BE2C (cell line): ENCODE results near the gene LPCAT3.

ENCODE experiments used
- DNase-seq: peaks from one replicate; pipeline ENCODE4 v3.0.0-alpha.2; 2020
- H3K27me3 ChIP-seq: fragments of 250-450 bp; sonication (Bioruptor Pico); 2 replicates; pipeline ENCODE4 v1.5.1; 2020; ENCODE audit warnings: mild to moderate bottlenecking
- H3K36me3 ChIP-seq: fragments of 250-450 bp; sonication (Bioruptor Pico); 2 replicates; pipeline ENCODE4 v1.5.1; 2020; ENCODE audit warnings: mild to moderate bottlenecking
- H3K4me1 ChIP-seq: fragments of 250-450 bp; sonication (Bioruptor Pico); 2 replicates; pipeline ENCODE4 v1.5.1; 2020
- H3K4me3 ChIP-seq: 2 replicates; pipeline ENCODE4 v1.5.1; 2011; ENCODE audit warnings: low read depth, low read length
- H3K9me3 ChIP-seq: fragments of 250-450 bp; sonication (Bioruptor Pico); 2 replicates; pipeline ENCODE4 v1.5.1; 2020
- CTCF ChIP-seq: IDR thresholded peaks from 2 replicates; pipeline ENCODE4 v1.5.1; 2012; ENCODE audit warnings: mild to moderate bottlenecking, low read depth, low read length

The LPCAT3 gene

GRCh38 chr12:6961695-6962284 is 56.5 kb downstream of the LPCAT3 start:
- H3K9me3 ChIP-seq: no peaks in the 10 kb centered on the region
- peak; percentile 90 for DNase-seq
- no peaks in the 10 kb centered on the region for H3K27me3 ChIP-seq
- peaks cover 24% of the 10 kb centered on the region for H3K36me3 ChIP-seq
- peak; percentile 83 for TF ChIP-seq CTCF
- H3K4me1 ChIP-seq: peaks cover 35% of the 10 kb centered on the region
- H3K4me3 ChIP-seq: peak overlapping the region; percentile 55

GRCh38 chr12:6961278-6961694 is 57.0 kb downstream of the LPCAT3 start:
- peaks cover 19% of the 10 kb centered on the region for H3K36me3 ChIP-seq
- peak overlapping the region; percentile 55 for H3K4me3 ChIP-seq
- no peak for TF ChIP-seq CTCF
- H3K9me3 ChIP-seq: no peaks in the 10 kb centered on the region
- peak; percentile 57 for DNase-seq
- H3K4me1 ChIP-seq: peaks cover 35% of the 10 kb centered on the region
- H3K27me3 ChIP-seq: no peaks in the 10 kb centered on the region

- Histone ChIP-seq H3K9me3 (no peaks in the 10 kb centered on the region), H3K4me1 (peaks cover 35% of the 10 kb centered on the region), H3K27me3 (no peaks in the 10 kb centered on the region), H3K4me3 (peak overlapping the region; percentile 55), H3K36me3 (peaks cover 14% of the 10 kb centered on the region)
- DNase-seq: no peak
- TF ChIP-seq CTCF: no peak
Measured at GRCh38 chr12:6960593-6961277, 57.5 kb downstream of the LPCAT3 start.

GRCh38 chr12:6959805-6960592 is 58.3 kb downstream of the LPCAT3 start:
- Histone ChIP-seq H3K4me1 (peaks cover 30% of the 10 kb centered on the region), H3K9me3 (no peaks in the 10 kb centered on the region), H3K27me3 (no peaks in the 10 kb centered on the region), H3K36me3 (peaks cover 7% of the 10 kb centered on the region), H3K4me3 (no peak overlapping the region)
- TF ChIP-seq CTCF: no peak
- peak; percentile 7 for DNase-seq

- Histone ChIP-seq H3K27me3 (no peaks in the 10 kb centered on the region), H3K4me3 (no peak overlapping the region), H3K36me3 (no peaks in the 10 kb centered on the region; the same call in 1 of the 2 replicates), H3K9me3 (no peaks in the 10 kb centered on the region), H3K4me1 (peaks cover 25% of the 10 kb centered on the region)
- DNase-seq: no peak
- no peak for TF ChIP-seq CTCF
Measured at GRCh38 chr12:6959058-6959804, 59.0 kb downstream of the LPCAT3 start.
